GM08714 (cell line): ENCODE measurements around the gene PLEKHN1.
"Not testable (repeated sequence)": the region's sequence is repeated elsewhere in the genome, so short reads cannot be mapped to it uniquely, and the experiment has no call there.

ENCODE experiments used
- H3K4me3 ChIP-seq: fragments of 200-500 bp; sonication (Bioruptor generic); 2 replicates; pipeline ENCODE4 v1.5.1; 2014; ENCODE audit warnings: mild to moderate bottlenecking, low read length, inconsistent platforms
- ZNF274 ChIP-seq: IDR thresholded peaks from 2 replicates; pipeline ENCODE4 v1.6.1; 2012; ENCODE audit warnings: mild to moderate bottlenecking, low read depth, low read length

The PLEKHN1 gene

GRCh38 chr1:978069-978834 is 12.0 kb downstream of the PLEKHN1 start:
- H3K4me3 ChIP-seq: no peak overlapping the region
- no peak for TF ChIP-seq ZNF274

GRCh38 chr1:978835-979743 is 12.8 kb downstream of the PLEKHN1 start:
- no peak for TF ChIP-seq ZNF274
- no peak overlapping the region for H3K4me3 ChIP-seq

GRCh38 chr1:979744-980072 is 13.4 kb downstream of the PLEKHN1 start:
- no peak overlapping the region for H3K4me3 ChIP-seq
- no peak for TF ChIP-seq ZNF274

- TF ChIP-seq ZNF274: no peak
- H3K4me3 ChIP-seq: no peak overlapping the region
These were observed 13.9 kb downstream of the PLEKHN1 start for GRCh38 chr1:980137-980571.

- no peak overlapping the region for H3K4me3 ChIP-seq
These were observed 14.5 kb downstream of the PLEKHN1 start for GRCh38 chr1:980602-981395.

GRCh38 chr1:981491-981954 is 15.2 kb downstream of the PLEKHN1 start:
- H3K4me3 ChIP-seq: no peak overlapping the region
- TF ChIP-seq ZNF274: no peak

More at GRCh38 chr1:980602-981395, 14.5 kb downstream of the PLEKHN1 start:
- TF ChIP-seq ZNF274: no peak

- no peak for TF ChIP-seq ZNF274
- no peak within 1 kb of the TSS for H3K4me3 ChIP-seq
These were observed 15.8 kb downstream of the PLEKHN1 start, which contains the start of gene PERM1 for GRCh38 chr1:981955-982558. Gene PERM1, minus strand, starts transcription at chr1:982093. Its CDS starts 1,064 bp downstream, at chr1:981029.

- no peak overlapping the region for H3K4me3 ChIP-seq
- TF ChIP-seq ZNF274: no peak
These were observed 16.6 kb downstream of the PLEKHN1 start for GRCh38 chr1:982765-983436.

- H3K4me3 ChIP-seq: no peak overlapping the region
- no peak for TF ChIP-seq ZNF274
These were observed 17.7 kb downstream of the PLEKHN1 start for GRCh38 chr1:983798-984475.

GRCh38 chr1:984476-984814 is 18.2 kb downstream of the PLEKHN1 start:
- TF ChIP-seq ZNF274: no peak
- no peak overlapping the region for H3K4me3 ChIP-seq

GRCh38 chr1:985126-985525 is 18.8 kb downstream of the PLEKHN1 start:
- TF ChIP-seq ZNF274: no peak
- H3K4me3 ChIP-seq: no peak overlapping the region

- not testable (repeated sequence) for H3K4me3 ChIP-seq
These were observed 21.8 kb downstream of the PLEKHN1 start for GRCh38 chr1:988061-988460.

GRCh38 chr1:991275-991674 is 25.0 kb downstream of the PLEKHN1 start:
- not testable (repeated sequence) for H3K4me3 ChIP-seq
